ENCODE measurements around the gene WNT7B. TPM values are rescaled to one million over a fixed set of nuclear protein-coding genes. Genes with fewer than 3 reads are reported as not detected.

WNT7B gene
- total and polyA plus RNA-seq, 8 donors: 0.06 to 2.0 TPM; not detected in 6

- H3K4me1 ChIP-seq: peaks cover 0 to 14% (median 6%) of the 10 kb centered on the region in 4 donors
- WGBS, 5 donors: 83 to 91% (median 85%) methylated on average over 21 to 26 of the region's 26 CpGs
- DNase-seq: peak in 1 of 2 donors; percentile 24
- TF ChIP-seq, protein P1, sequence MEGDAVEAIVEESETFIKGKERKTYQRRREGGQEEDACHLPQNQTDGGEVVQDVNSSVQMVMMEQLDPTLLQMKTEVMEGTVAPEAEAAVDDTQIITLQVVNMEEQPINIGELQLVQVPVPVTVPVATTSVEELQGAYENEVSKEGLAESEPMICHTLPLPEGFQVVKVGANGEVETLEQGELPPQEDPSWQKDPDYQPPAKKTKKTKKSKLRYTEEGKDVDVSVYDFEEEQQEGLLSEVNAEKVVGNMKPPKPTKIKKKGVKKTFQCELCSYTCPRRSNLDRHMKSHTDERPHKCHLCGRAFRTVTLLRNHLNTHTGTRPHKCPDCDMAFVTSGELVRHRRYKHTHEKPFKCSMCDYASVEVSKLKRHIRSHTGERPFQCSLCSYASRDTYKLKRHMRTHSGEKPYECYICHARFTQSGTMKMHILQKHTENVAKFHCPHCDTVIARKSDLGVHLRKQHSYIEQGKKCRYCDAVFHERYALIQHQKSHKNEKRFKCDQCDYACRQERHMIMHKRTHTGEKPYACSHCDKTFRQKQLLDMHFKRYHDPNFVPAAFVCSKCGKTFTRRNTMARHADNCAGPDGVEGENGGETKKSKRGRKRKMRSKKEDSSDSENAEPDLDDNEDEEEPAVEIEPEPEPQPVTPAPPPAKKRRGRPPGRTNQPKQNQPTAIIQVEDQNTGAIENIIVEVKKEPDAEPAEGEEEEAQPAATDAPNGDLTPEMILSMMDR (IDR thresholded peaks at IDR 0.05): no peak
- no peak for TF ChIP-seq POLR2AphosphoS5 (IDR thresholded peaks at IDR 0.05)
- TF ChIP-seq EP300 (IDR thresholded peaks at IDR 0.05): no peak
- no peak for TF ChIP-seq POLR2A (IDR thresholded peaks at IDR 0.05)
- H3K9me3 ChIP-seq: peaks cover 0 to 12% (median 6%) of the 10 kb centered on the region in 4 donors
- intact Hi-C loops (cut with DNase I; ENCODE audit: low total_unique reads): no loop called here
- H3K27me3 ChIP-seq: peaks cover 3 to 67% (median 39%) of the 10 kb centered on the region in 3 donors
- H3K36me3 ChIP-seq: no peaks in the 10 kb centered on the region
- no peak overlapping the region for H3K27ac ChIP-seq
- H3K4me3 ChIP-seq: no peak overlapping the region
Measured at GRCh38 chr22:45876136-45877035, 100.6 kb downstream of the WNT7B start.

GRCh38 chr22:45872659-45873263, 104.2 kb downstream of the WNT7B start:
- WGBS, 5 donors: 88 to 94% (median 92%) methylated on average over 3 of the region's 3 CpGs
- peaks cover 1 to 62% (median 24%) of the 10 kb centered on the region in 3 donors for H3K27me3 ChIP-seq
- peaks cover 0 to 2% (median 1%) of the 10 kb centered on the region in 4 donors for H3K4me1 ChIP-seq
- intact Hi-C loops (cut with DNase I; ENCODE audit: low total_unique reads): loop anchor here (5.0 kb wide), 1 partner anchor 95 kb away; no protein-coding TSS in a partner anchor
- no peak for TF ChIP-seq POLR2AphosphoS5 (IDR thresholded peaks at IDR 0.05)
- TF ChIP-seq EP300 (IDR thresholded peaks at IDR 0.05): no peak
- no peak for TF ChIP-seq POLR2A (IDR thresholded peaks at IDR 0.05)
- TF ChIP-seq, protein P1 (IDR thresholded peaks at IDR 0.05): no peak
- DNase-seq: no peak
- H3K36me3 ChIP-seq: no peaks in the 10 kb centered on the region
- H3K27ac ChIP-seq: no peak overlapping the region
- H3K4me3 ChIP-seq: no peak overlapping the region
- peaks cover 0 to 12% (median 6%) of the 10 kb centered on the region in 4 donors for H3K9me3 ChIP-seq

GRCh38 chr22:45871721-45872120, 105.2 kb downstream of the WNT7B start:
- Histone ChIP-seq H3K4me1 (peaks cover 9 to 13% (median 12%) of the 10 kb centered on the region in 4 donors), H3K9me3 (peaks cover 0 to 12% (median 6%) of the 10 kb centered on the region in 4 donors), H3K27me3 (peaks cover 12 to 62% (median 27%) of the 10 kb centered on the region in 3 donors), H3K36me3 (no peaks in the 10 kb centered on the region), H3K4me3 (no peak overlapping the region), H3K27ac (no peak overlapping the region)
- no peak for DNase-seq
- intact Hi-C loops (cut with DNase I; ENCODE audit: low total_unique reads): loop anchor here (5.0 kb wide), 1 partner anchor 96 kb away; no protein-coding TSS in a partner anchor
- TF ChIP-seq, protein P1 (IDR thresholded peaks at IDR 0.05): no peak
- TF ChIP-seq POLR2AphosphoS5 (IDR thresholded peaks at IDR 0.05): no peak
- no peak for TF ChIP-seq EP300 (IDR thresholded peaks at IDR 0.05)
- no peak for TF ChIP-seq POLR2A (IDR thresholded peaks at IDR 0.05)
- WGBS, 5 donors: 89 to 96% (median 95%) methylated on average over 6 of the region's 6 CpGs

Other genes with a start within 250 kb of the WNT7B start
- gene PPARA, start 173.4 kb upstream of the WNT7B start, total RNA-seq: 10 to 100 TPM in 4 of 5 donors, 1 to 10 TPM in 1; 8.2 to 28.8 (median 19.4) TPM
- 1 to 10 TPM; 3.4 to 8.6 (median 5.3) TPM for gene PPARA, start 173.4 kb upstream of the WNT7B start, polyA plus RNA-seq

Data from stomach (tissue), 9 donors.